Activated T-helper 1 cell treated with Interleukin-2 at 50 U/mL for 16 hours (primary cell): ENCODE measurements around the gene IL5RA.

Experiments used
- DNase-seq: peaks from one replicate; pipeline ENCODE4 v3.0.0-alpha.2; 2020; ENCODE audit warnings: low read depth

IL5RA gene

GRCh38 chr3:3065876-3066275 is 44.3 kb downstream of the IL5RA start:
- DNase-seq = no peak

GRCh38 chr3:3064297-3064696 is 45.9 kb downstream of the IL5RA start:
- no peak for DNase-seq

GRCh38 chr3:3059645-3060044 is 50.5 kb downstream of the IL5RA start:
- no peak for DNase-seq

GRCh38 chr3:3053974-3054373 is 56.2 kb downstream of the IL5RA start:
- no peak for DNase-seq

- no peak for DNase-seq
Measured at GRCh38 chr3:3038201-3038991, 71.8 kb downstream of the IL5RA start.

- no peak for DNase-seq
Measured at GRCh38 chr3:3037156-3037555, 73.0 kb downstream of the IL5RA start.

- DNase-seq = no peak
Measured at GRCh38 chr3:3031326-3031725, 78.8 kb downstream of the IL5RA start.

- DNase-seq = no peak
Measured at GRCh38 chr3:3027976-3028567, 82.1 kb downstream of the IL5RA start.

GRCh38 chr3:3023111-3023745 is 86.9 kb downstream of the IL5RA start:
- DNase-seq = no peak

- no peak for DNase-seq
Measured at GRCh38 chr3:3020209-3020608, 90.0 kb downstream of the IL5RA start.
